GM18499 (cell line): Measurements from ENCODE around the gene CCDC59.
"Not testable (repeated sequence)": the region's sequence is repeated elsewhere in the genome, so short reads cannot be mapped to it uniquely, and the experiment has no call there.

Source experiments
- ATAC-seq: cut with Tn5 transposase; IDR thresholded peaks from one replicate; pipeline ENCODE4 v1.9.1; 2021; ENCODE audit warnings: moderate number of reproducible peaks; ENCODE audit not compliant: insufficient read depth, unreplicated experiment

CCDC59 gene

DNA sequence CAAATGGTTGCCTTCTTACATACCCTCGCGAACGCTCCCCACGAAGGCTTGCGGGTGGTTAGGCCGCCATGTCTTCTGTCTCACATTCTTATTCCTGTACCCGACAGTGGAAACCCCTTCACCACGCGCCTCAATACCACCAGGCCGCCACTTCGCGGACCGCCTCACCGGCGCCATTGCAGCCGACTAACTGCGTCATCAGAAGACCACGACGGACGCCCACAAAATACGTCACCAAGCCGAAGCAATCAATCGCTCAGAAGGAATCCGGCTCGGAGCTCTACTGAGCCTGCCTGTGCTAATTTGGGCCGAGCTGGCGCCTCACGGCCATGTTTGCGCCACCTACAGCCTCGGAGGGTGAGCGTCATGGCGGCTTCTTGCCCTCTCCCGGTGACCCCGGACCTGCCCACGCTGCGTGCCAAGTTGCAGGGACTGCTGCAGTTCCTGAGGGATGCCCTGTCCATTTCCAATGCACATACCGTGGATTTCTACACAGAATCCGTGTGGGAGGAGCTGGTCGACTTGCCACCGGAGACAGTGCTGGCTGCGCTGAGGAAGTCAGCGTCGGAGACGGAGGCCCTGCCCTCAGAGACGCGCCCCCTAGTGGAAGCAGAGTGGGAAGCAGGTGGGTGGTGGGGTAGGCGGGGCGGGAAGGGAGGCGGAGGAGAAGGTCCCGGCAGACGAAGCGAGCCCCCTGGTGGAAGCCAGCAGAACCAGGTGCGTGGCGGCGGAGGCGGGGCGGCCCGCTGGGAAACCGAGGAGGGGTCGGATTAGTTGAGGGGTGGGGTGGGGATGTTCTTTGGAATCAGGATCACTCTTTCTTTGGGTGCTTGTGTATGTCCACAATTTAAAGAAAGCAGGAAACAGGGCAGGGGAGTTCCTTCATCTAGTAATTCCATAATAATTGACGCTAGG is at the start of gene CCDC59, which contains the start of gene METTL25:
Gene CCDC59 (minus strand): TSS at position 188 of the 915 bp plus-strand sequence. CDS start 11 bp downstream, at position 177.
Gene METTL25 (plus strand): TSS at position 330 of the 915 bp plus-strand sequence. CDS start 37 bp downstream, at position 367.
- peak; percentile 90 for ATAC-seq

GRCh38 chr12:82407481-82407880 is 49.3 kb upstream of the CCDC59 start:
- ATAC-seq: no peak

DNA sequence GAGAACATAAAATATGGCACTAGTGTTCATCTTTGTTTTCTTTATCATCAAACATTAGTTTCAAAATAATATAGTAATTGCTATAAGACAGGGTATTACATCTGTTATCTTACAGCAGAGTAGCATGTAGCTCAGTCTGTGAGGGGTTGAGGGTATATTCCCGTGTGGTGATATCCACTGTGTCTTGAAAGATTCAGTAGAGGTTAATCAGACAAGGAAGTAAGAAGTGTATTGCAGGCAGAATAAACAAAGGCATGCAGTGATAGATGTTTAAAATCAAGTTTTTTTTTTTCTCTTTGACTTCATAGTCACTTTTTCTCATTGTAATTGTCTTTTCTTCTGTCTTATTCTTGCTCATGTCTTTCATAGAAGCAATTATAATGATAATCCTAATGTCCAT is 48.5 kb upstream of the CCDC59 start:
- no peak for ATAC-seq

- ATAC-seq: no peak
Measured at GRCh38 chr12:82400819-82401218, 42.6 kb upstream of the CCDC59 start.

DNA sequence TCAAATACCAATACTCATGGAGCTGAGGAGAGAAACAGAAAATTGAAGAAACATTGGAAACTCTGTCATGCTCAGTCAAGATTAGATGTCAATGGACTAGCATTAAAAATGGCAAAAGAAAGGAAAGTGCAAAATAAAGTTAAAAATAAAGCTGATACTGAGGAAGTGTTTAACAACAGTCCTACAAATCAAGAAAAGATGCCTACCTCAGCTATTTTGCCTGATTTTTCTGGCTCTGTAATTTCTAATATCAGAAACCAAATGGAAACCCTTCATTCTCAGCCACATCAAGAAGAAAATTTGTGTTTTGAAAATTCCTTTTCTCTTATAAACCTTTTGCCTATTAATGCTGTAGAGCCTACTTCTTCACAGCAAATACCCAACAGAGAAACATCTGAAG is 40.7 kb upstream of the CCDC59 start:
- ATAC-seq: no peak

DNA sequence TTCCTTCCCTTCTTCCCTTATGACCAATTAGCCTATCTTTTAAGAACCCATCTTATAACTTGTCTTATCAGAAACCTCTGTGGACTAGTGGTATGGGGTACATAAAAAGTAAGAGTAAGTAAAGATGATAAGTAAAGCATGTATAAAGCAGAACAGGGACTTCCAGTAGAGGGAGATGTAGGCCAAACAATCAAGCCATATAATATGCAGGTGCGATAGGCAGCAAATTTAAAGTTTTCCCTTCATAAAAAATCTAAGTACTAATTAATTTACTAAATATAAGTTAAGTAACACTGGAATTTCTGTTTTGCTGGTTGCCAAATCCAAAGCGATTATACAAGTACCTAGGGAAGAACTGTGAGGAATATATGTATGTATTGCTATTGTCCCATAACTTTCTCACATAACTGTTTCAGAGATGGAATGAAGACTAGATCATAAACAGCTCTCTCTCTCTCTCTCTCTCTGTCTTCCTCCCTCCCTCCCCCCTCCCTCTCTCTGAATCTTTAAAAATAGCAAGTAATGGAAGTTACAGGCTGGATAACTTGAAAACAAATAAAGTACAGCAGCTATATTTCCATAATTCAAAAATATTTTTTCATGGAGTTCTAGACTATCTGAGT is 25.9 kb upstream of the CCDC59 start:
- no peak for ATAC-seq

- no peak for ATAC-seq
Measured at GRCh38 chr12:82378997-82379396, 20.8 kb upstream of the CCDC59 start.

GRCh38 chr12:82375201-82375600 is 17.0 kb upstream of the CCDC59 start:
- no peak for ATAC-seq

DNA sequence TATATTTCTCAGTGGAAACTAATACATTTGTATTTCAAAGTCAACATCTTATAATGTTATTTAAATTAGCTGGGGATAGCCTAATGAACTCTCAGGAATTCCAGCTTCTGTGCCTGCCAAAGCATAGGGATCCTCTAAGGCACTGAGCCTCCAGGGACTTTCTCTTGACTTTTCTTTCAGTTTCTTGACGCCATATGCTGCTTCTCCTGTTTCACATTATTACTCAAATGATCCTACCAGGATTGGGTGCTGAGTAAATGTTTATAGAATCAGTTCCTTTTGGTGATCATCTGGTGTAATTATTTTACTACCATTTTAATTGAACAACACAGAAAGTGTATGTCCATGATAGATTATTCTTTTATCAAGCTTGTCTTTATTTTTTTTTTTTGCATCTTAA is 8.0 kb upstream of the CCDC59 start:
- no peak for ATAC-seq

GRCh38 chr12:82363990-82364389 is 5.8 kb upstream of the CCDC59 start:
- no peak for ATAC-seq

- no peak for ATAC-seq
Measured at GRCh38 chr12:82361461-82361915, 3.3 kb upstream of the CCDC59 start.

DNA sequence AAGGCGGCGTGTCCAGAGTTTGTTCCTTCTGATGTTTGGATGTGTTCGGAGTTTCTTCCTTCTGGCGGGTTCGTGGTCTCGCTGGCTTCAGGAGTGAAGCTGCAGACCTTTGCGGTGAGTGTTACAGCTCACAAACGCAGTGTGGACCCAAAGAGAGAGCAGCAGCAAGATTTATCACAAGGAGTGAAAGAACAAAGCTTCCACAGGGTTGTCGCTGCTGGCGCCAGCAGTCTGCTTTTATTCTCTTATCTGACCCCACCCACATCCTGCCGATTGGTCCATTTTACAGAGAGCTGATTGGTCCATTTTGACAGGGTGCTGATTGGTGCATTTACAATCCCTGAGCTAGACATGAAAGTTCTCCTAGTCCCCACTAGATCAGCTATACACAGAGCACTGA is 2.6 kb upstream of the CCDC59 start:
- ATAC-seq: not testable (repeated sequence)

GRCh38 chr12:82359115-82359478 is 910 bp upstream of the CCDC59 start:
- peak; percentile 4 for ATAC-seq

- no peak for ATAC-seq
Measured at GRCh38 chr12:82357845-82358199, 365 bp downstream of the CCDC59 start.

GRCh38 chr12:82357340-82357739 is 847 bp downstream of the CCDC59 start:
- no peak for ATAC-seq

GRCh38 chr12:82351390-82351789 is 6.8 kb downstream of the CCDC59 start:
- ATAC-seq: no peak

DNA sequence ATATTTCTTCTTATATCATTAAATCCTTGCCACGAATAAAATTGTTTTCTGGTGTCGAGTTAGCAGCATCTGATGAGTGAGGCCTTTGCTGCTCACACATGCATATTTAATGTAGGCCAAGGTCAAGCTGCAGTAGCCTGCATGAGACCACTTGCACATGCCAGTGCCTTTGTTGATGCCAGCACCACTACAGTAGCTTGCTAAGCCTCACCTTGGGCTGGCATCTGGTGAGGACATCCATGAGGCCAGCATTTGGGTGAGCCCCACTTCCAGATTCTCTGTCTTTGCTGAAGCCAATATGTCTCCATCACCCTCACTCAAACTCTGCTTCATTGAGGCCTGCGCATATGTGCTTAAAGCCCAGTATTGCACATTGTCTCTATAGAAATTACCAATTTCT is 8.0 kb downstream of the CCDC59 start:
- no peak for ATAC-seq

DNA sequence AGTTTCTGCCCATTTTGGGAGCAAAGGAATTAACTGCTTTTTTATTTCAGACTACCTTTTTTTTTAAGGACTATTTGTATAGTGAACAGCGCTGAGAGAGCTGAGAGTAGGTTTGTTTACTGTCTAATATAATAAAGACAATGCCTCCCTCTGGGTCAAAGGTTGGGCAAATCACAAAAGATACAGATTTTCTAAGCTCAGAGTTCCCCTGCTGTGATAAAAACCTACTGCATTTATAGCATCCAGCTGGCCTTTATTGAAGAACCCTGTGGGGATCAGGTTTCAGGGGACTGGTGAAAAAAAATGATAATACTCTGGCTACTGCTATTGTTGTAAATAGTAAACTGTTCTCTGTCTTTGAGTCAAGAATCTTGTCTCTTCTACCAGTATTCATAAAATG is 28.7 kb downstream of the CCDC59 start:
- ATAC-seq: no peak

- ATAC-seq: no peak
Measured at GRCh38 chr12:82327861-82328260, 30.3 kb downstream of the CCDC59 start.

DNA sequence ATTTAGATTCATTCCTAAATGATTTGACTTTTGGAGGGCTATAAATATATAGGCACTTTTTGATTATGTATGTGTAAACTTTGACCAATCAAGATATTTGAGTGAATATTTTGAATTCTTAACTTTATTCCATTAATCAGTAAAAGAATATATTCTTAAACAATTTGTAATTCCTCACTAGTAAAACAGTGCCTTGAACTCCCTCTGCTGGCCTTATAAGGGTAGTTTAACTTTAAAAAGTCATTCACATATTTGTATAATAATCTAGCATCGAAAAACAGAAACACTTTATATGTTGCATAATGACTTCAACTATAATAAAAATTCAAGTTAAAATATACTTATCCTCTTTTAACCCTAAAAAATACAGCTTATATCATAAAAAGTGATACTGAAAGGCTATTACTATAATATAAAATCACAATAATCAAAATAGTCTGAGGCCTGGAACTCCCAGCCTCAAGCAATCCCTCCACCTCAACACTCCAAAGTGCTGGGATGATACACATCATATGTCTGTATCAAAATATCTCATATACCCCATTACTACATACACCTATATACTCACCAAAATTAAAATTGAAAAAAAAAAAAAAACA is 31.2 kb downstream of the CCDC59 start:
- ATAC-seq: peak; percentile 47
